NAMALWA (cell line): ENCODE results near the gene TM9SF3.

Source experiments
- DNase-seq: peaks from one replicate; pipeline ENCODE4 v3.0.0-alpha.2; 2015; ENCODE audit warnings: low spot score

TM9SF3 gene

GRCh38 chr10:96511044-96511945 is 75.5 kb downstream of the TM9SF3 start:
- peak; percentile 59 for DNase-seq

GRCh38 chr10:96509017-96509641 is 77.7 kb downstream of the TM9SF3 start:
- no peak for DNase-seq

GRCh38 chr10:96507044-96507443 is 79.8 kb downstream of the TM9SF3 start:
- no peak for DNase-seq

GRCh38 chr10:96505150-96506136 is 81.4 kb downstream of the TM9SF3 start:
- no peak for DNase-seq

- DNase-seq: no peak
Observed at GRCh38 chr10:96502561-96503282, 84.1 kb downstream of the TM9SF3 start.

GRCh38 chr10:96501985-96502384 is 84.8 kb downstream of the TM9SF3 start:
- no peak for DNase-seq

- no peak for DNase-seq
Observed at GRCh38 chr10:96500519-96500918, 86.3 kb downstream of the TM9SF3 start.

GRCh38 chr10:96500050-96500449 is 86.8 kb downstream of the TM9SF3 start:
- DNase-seq: no peak

- no peak for DNase-seq
Observed at GRCh38 chr10:96497391-96497790, 89.4 kb downstream of the TM9SF3 start.

GRCh38 chr10:96496281-96496925 is 90.4 kb downstream of the TM9SF3 start:
- no peak for DNase-seq

GRCh38 chr10:96495544-96495943 is 91.3 kb downstream of the TM9SF3 start:
- DNase-seq: no peak

- DNase-seq: no peak
Observed at GRCh38 chr10:96494694-96495093, 92.1 kb downstream of the TM9SF3 start.

- DNase-seq: no peak
Observed at GRCh38 chr10:96493871-96494525, 92.8 kb downstream of the TM9SF3 start.

- no peak for DNase-seq
Observed at GRCh38 chr10:96493254-96493653, 93.6 kb downstream of the TM9SF3 start.

- peak; percentile 22 for DNase-seq
Observed at GRCh38 chr10:96491303-96491702, 95.5 kb downstream of the TM9SF3 start.

GRCh38 chr10:96488161-96488935 is 98.5 kb downstream of the TM9SF3 start:
- no peak for DNase-seq

- DNase-seq: no peak
Observed at GRCh38 chr10:96482815-96483588, 103.8 kb downstream of the TM9SF3 start.

GRCh38 chr10:96478355-96478754 is 108.5 kb downstream of the TM9SF3 start:
- no peak for DNase-seq

- no peak for DNase-seq
Observed at GRCh38 chr10:96473866-96474265, 112.9 kb downstream of the TM9SF3 start.
